Neutrophil (primary cell): ENCODE results near the gene DENND5B.

Experiments used
- H3K27ac ChIP-seq: fragments of 200-600 bp; sonication (generic); 2 replicates; pipeline ENCODE4 v1.5.1; 2016; ENCODE audit warnings: mild to moderate bottlenecking, moderate library complexity
- H3K27me3 ChIP-seq: fragments of 200-600 bp; sonication (generic); 2 replicates; pipeline ENCODE4 v1.6.0; 2016; ENCODE audit warnings: mild to moderate bottlenecking
- H3K36me3 ChIP-seq: fragments of 200-600 bp; sonication (generic); 2 replicates; pipeline ENCODE4 v1.5.1; 2017
- H3K4me1 ChIP-seq, 2 experiments: fragments of 200-600 bp in 1 of 2; sonication (generic) in 1 of 2; 1 replicate in 1 of 2; 2 replicates in 1 of 2; pipeline versions ENCODE4 v1.5.1 to v1.6.1; 2013 to 2016; ENCODE audit warnings: low read depth in 1 of 2, low read length in 1 of 2, mild to moderate bottlenecking in 1 of 2, moderate library complexity in 1 of 2; ENCODE audit not compliant: control insufficient read depth in 1 of 2, insufficient read depth in 1 of 2
- H3K4me3 ChIP-seq, 2 experiments: fragments of 200-600 bp in 1 of 2; sonication (generic) in 1 of 2; 1 replicate in 1 of 2; 2 replicates in 1 of 2; pipeline ENCODE4 v1.5.1; 2013 to 2016; ENCODE audit warnings: low read depth in 1 of 2, low read length in 1 of 2, mild to moderate bottlenecking in 1 of 2, moderate library complexity in 1 of 2
- H3K9me3 ChIP-seq: fragments of 200-600 bp; sonication (generic); 2 replicates; pipeline ENCODE4 v1.5.1; 2016
- CTCF ChIP-seq: fragments of 200-600 bp; sonication (generic); IDR thresholded peaks from 2 replicates; pipeline ENCODE4 v1.5.1; 2016; ENCODE audit warnings: antibody characterized with exemption

Gene DENND5B

GRCh38 chr12:31440586-31440985, 150.3 kb downstream of the DENND5B start:
- Histone ChIP-seq H3K4me1 (no peaks in the 10 kb centered on the region), H3K4me3 (no peak overlapping the region), H3K9me3 (no peaks in the 10 kb centered on the region), H3K27ac (no peak overlapping the region), H3K27me3 (no peaks in the 10 kb centered on the region), H3K36me3 (no peaks in the 10 kb centered on the region)
- TF ChIP-seq CTCF = no peak

- TF ChIP-seq CTCF = no peak
- Histone ChIP-seq H3K36me3 (no peaks in the 10 kb centered on the region), H3K27ac (no peak overlapping the region)
Measured at GRCh38 chr12:31440134-31440533, 150.8 kb downstream of the DENND5B start.

GRCh38 chr12:31431721-31432240, 159.2 kb downstream of the DENND5B start:
- H3K27ac ChIP-seq = no peak overlapping the region
- H3K4me1 ChIP-seq = no peaks in the 10 kb centered on the region
- H3K9me3 ChIP-seq = no peaks in the 10 kb centered on the region
- no peak overlapping the region for H3K4me3 ChIP-seq
- no peaks in the 10 kb centered on the region for H3K27me3 ChIP-seq
- TF ChIP-seq CTCF = no peak
- H3K36me3 ChIP-seq = no peaks in the 10 kb centered on the region

More at GRCh38 chr12:31440134-31440533, 150.8 kb downstream of the DENND5B start:
- Histone ChIP-seq H3K4me3 (no peak overlapping the region), H3K9me3 (no peaks in the 10 kb centered on the region), H3K4me1 (no peaks in the 10 kb centered on the region), H3K27me3 (no peaks in the 10 kb centered on the region)

GRCh38 chr12:31423405-31423804, 167.5 kb downstream of the DENND5B start:
- TF ChIP-seq CTCF = no peak
- Histone ChIP-seq H3K36me3 (no peaks in the 10 kb centered on the region), H3K4me1 (no peaks in the 10 kb centered on the region)

GRCh38 chr12:31412292-31412801, 178.6 kb downstream of the DENND5B start:
- no peaks in the 10 kb centered on the region for H3K9me3 ChIP-seq
- H3K27me3 ChIP-seq = no peaks in the 10 kb centered on the region
- no peak overlapping the region for H3K27ac ChIP-seq
- TF ChIP-seq CTCF = no peak
- H3K4me3 ChIP-seq = no peak overlapping the region
- H3K4me1 ChIP-seq = no peaks in the 10 kb centered on the region
- H3K36me3 ChIP-seq = no peaks in the 10 kb centered on the region

More at GRCh38 chr12:31423405-31423804, 167.5 kb downstream of the DENND5B start:
- no peaks in the 10 kb centered on the region for H3K9me3 ChIP-seq
- H3K27ac ChIP-seq = no peak overlapping the region
- no peak overlapping the region for H3K4me3 ChIP-seq
- no peaks in the 10 kb centered on the region for H3K27me3 ChIP-seq
